Breast epithelium (tissue), 4 donors: Measurements from ENCODE around the gene BATF2. TPM values are rescaled to one million over a fixed set of nuclear protein-coding genes. Genes with fewer than 3 reads are reported as not detected.

Source experiments
- DNase-seq, 2 donors: peaks; one replicate each; pipeline ENCODE4 v3.0.0-alpha.2; 2019; ENCODE audit warnings: low spot score in 2 of 2
- H3K27ac ChIP-seq, 2 donors: fragments of 200-600 bp; sonication (generic) in 1 of 2; one replicate each; pipeline ENCODE4 v1.5.1; 2016 to 2019; ENCODE audit warnings: mild to moderate bottlenecking in 1 of 2
- H3K27me3 ChIP-seq, 2 donors: fragments of 200-600 bp; sonication (generic) in 1 of 2; one replicate each; pipeline versions ENCODE4 v1.5.1 to v1.6.0; 2017 to 2019; ENCODE audit warnings: control low read depth in 1 of 2, mild to moderate bottlenecking in 1 of 2
- H3K36me3 ChIP-seq: fragments of 200-600 bp; one replicate; pipeline ENCODE4 v1.5.1; 2019
- H3K4me1 ChIP-seq, 2 donors: fragments of 200-600 bp; sonication (generic); one replicate each; pipeline ENCODE4 v1.5.1; 2016 to 2019; ENCODE audit warnings: control low read depth in 1 of 2
- H3K4me3 ChIP-seq, 3 donors: fragments of 200-600 bp; sonication (generic); 1 replicate in 2 of 3; 2 replicates in 1 of 3; pipeline ENCODE4 v1.5.1; 2016 to 2019; ENCODE audit warnings: mild to moderate bottlenecking in 3 of 3, moderate library complexity in 2 of 3
- H3K9me3 ChIP-seq, 2 donors: fragments of 200-600 bp; sonication (generic) in 1 of 2; one replicate each; pipeline ENCODE4 v1.5.1; 2016 to 2019; ENCODE audit warnings: control low read depth in 1 of 2
- POLR2A ChIP-seq: fragments of 450-650 bp; IDR thresholded peaks from one replicate; pipeline ENCODE4 v1.6.1; 2016; ENCODE audit warnings: antibody characterized with exemption, mild to moderate bottlenecking, moderate library complexity
- POLR2AphosphoS5 ChIP-seq, 3 donors: sonication (generic); formaldehyde crosslinking; IDR thresholded peaks; one replicate each; pipeline ENCODE4 v1.6.1; 2017; ENCODE audit warnings: antibody characterized with exemption in 3 of 3
- intact Hi-C: fragments of 100-400 bp; cut with DNase I; formaldehyde crosslinking; loops from one replicate; pipeline ENCODE4 v1.15.1; 2023; ENCODE audit warnings: low total_unique reads
- total RNA-seq, 3 donors: library from RNA; depleted of rRNA; stranded (reverse); fragments of >200 nt; gene quantifications; one replicate each; pipeline ENCODE4 v1.1.0, GENCODE V29; 2016
- TF ChIP-seq, protein P1 (sequence below), 3 donors: fragments of 450-650 bp; IDR thresholded peaks; one replicate each; pipeline ENCODE4 v1.5.1; 2016 to 2017; ENCODE audit warnings: antibody characterized with exemption in 3 of 3, mild to moderate bottlenecking in 3 of 3, moderate library complexity in 3 of 3

The BATF2 gene
- 1 to 10 TPM in 1 of 3 donors, under 1 TPM in 2; 0.33 to 1.5 (median 0.64) TPM for total RNA-seq

DNA sequence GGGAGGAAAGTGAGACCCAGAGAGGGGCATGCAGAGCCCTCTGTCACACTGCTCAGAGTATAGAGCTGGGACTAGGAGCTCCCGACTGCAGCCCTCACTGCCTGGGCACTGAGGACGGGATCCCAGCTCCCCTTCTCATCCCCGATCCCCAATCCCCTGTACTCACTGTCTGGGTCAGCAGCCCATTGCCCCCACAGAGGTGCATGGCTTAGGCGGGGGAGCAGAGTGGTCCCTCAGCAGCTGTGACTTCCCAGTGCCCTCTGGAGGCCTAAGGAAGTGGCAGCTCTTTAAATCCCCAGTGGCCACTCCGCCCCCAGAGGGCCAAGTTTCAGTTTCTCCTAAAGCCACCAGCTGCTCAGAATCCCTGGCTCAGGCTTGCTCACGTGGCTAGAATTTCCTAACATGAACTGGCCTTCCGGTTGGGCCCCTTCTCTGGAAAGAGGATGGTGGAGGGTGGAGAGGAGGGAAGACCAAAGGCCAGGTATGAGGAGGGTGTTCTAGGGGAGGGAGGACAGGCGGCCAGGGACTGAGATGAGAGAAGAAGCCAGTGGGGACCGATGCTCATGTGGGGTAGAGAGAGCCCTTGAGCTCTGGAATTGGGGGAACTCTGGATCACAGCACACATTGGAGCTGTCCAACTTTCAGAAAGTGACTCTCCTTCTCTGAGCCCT, at the start of gene BATF2:
Gene BATF2 (minus strand): TSS at position 262 of the 671 bp plus-strand sequence. CDS start 57 bp downstream, at position 205.
- Histone ChIP-seq H3K27me3 (no peaks in the 10 kb centered on the region), H3K27ac (peak within 1 kb of the TSS; percentile 64 to 73), H3K36me3 (no peaks in the 10 kb centered on the region), H3K9me3 (no peaks in the 10 kb centered on the region), H3K4me1 (no peaks in the 10 kb centered on the region), H3K4me3 (peak within 1 kb of the TSS; percentile 17 to 65 (median 47))
- no peak for TF ChIP-seq POLR2AphosphoS5 (IDR thresholded peaks at IDR 0.05)
- no peak for TF ChIP-seq POLR2A
- TF ChIP-seq, protein P1, sequence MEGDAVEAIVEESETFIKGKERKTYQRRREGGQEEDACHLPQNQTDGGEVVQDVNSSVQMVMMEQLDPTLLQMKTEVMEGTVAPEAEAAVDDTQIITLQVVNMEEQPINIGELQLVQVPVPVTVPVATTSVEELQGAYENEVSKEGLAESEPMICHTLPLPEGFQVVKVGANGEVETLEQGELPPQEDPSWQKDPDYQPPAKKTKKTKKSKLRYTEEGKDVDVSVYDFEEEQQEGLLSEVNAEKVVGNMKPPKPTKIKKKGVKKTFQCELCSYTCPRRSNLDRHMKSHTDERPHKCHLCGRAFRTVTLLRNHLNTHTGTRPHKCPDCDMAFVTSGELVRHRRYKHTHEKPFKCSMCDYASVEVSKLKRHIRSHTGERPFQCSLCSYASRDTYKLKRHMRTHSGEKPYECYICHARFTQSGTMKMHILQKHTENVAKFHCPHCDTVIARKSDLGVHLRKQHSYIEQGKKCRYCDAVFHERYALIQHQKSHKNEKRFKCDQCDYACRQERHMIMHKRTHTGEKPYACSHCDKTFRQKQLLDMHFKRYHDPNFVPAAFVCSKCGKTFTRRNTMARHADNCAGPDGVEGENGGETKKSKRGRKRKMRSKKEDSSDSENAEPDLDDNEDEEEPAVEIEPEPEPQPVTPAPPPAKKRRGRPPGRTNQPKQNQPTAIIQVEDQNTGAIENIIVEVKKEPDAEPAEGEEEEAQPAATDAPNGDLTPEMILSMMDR (IDR thresholded peaks at IDR 0.05) = peak; percentile 11 to 52 (median 26)
- intact Hi-C loops = loop anchor here (10.0 kb wide), 1 partner anchor 52 kb away; no protein-coding TSS in a partner anchor
- DNase-seq = peak; percentile 57

- no peak overlapping the region for H3K4me3 ChIP-seq
Observed at GRCh38 chr11:65045728-65046127, 49.0 kb upstream of the BATF2 start.

DNA sequence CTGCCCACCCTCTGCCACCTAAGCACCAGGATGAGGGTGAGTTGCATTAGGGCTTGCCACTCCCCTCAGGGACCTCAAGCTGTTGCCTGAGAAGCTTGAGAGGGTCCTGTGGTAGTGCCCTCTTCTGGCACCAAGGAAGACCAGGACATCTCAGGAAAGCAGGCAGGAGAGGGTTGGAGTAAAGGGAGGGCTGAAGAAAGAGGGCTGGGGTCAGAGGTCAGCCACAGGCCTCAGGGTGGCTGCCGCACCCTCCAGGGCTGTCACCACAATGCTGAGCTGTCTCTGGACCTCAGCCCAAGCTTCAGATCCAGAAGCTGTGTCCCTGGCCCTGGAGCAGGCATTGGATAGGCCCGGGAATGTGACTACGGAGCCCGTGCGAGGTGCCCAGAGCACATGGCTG, 48.3 kb upstream of the BATF2 start:
- no peak for TF ChIP-seq POLR2AphosphoS5 (IDR thresholded peaks at IDR 0.05)
- no peak for TF ChIP-seq POLR2A
- TF ChIP-seq, protein P1 (IDR thresholded peaks at IDR 0.05) = no peak
- H3K36me3 ChIP-seq = no peaks in the 10 kb centered on the region
- H3K27ac ChIP-seq = no peak overlapping the region
- H3K4me1 ChIP-seq = peaks cover 4 to 5% of the 10 kb centered on the region in 2 donors
- no peaks in the 10 kb centered on the region for H3K9me3 ChIP-seq
- intact Hi-C loops = no loop called here
- DNase-seq = no peak
- H3K4me3 ChIP-seq = no peak overlapping the region
- no peaks in the 10 kb centered on the region for H3K27me3 ChIP-seq

More at GRCh38 chr11:65045728-65046127, 49.0 kb upstream of the BATF2 start:
- Histone ChIP-seq H3K4me1 (peaks cover 4 to 5% of the 10 kb centered on the region in 2 donors), H3K36me3 (no peaks in the 10 kb centered on the region), H3K9me3 (no peaks in the 10 kb centered on the region), H3K27ac (no peak overlapping the region), H3K27me3 (no peaks in the 10 kb centered on the region)
- TF ChIP-seq POLR2A (no peak), POLR2AphosphoS5 (IDR thresholded peaks at IDR 0.05) (no peak)
- TF ChIP-seq, protein P1 (IDR thresholded peaks at IDR 0.05) = no peak
- no peak for DNase-seq
- intact Hi-C loops = no loop called here

- no peak for DNase-seq
- no peak for TF ChIP-seq POLR2AphosphoS5 (IDR thresholded peaks at IDR 0.05)
- no peak for TF ChIP-seq POLR2A
- TF ChIP-seq, protein P1 (IDR thresholded peaks at IDR 0.05) = no peak
- no peak overlapping the region for H3K4me3 ChIP-seq
- no peak overlapping the region for H3K27ac ChIP-seq
- intact Hi-C loops = no loop called here
- H3K36me3 ChIP-seq = no peaks in the 10 kb centered on the region
- H3K27me3 ChIP-seq = no peaks in the 10 kb centered on the region
- H3K9me3 ChIP-seq = no peaks in the 10 kb centered on the region
- H3K4me1 ChIP-seq = peaks cover 4 to 5% of the 10 kb centered on the region in 2 donors
Observed at GRCh38 chr11:65043881-65044501, 47.2 kb upstream of the BATF2 start.

GRCh38 chr11:65042891-65043290, 46.1 kb upstream of the BATF2 start:
- DNase-seq = no peak
- TF ChIP-seq, protein P1 (IDR thresholded peaks at IDR 0.05) = no peak
- TF ChIP-seq POLR2A (no peak), POLR2AphosphoS5 (IDR thresholded peaks at IDR 0.05) (no peak)
- intact Hi-C loops = no loop called here
- Histone ChIP-seq H3K36me3 (no peaks in the 10 kb centered on the region), H3K27me3 (no peaks in the 10 kb centered on the region), H3K4me1 (peaks cover 4 to 5% of the 10 kb centered on the region in 2 donors), H3K27ac (no peak overlapping the region), H3K4me3 (no peak overlapping the region), H3K9me3 (no peaks in the 10 kb centered on the region)
